T-helper 9 cell (primary cell): ENCODE data around the gene CPSF4L.
A peak's percentile ranks its signal among the peaks of the same experiment; 100 is the strongest.
"Not testable (repeated sequence)": the region's sequence is repeated elsewhere in the genome, so short reads cannot be mapped to it uniquely, and the experiment has no call there.

Experiments
- DNase-seq: peaks from one replicate; pipeline ENCODE4 v3.0.0-alpha.2; 2020

The CPSF4L gene

GRCh38 chr17:73267648-73268537, 6.2 kb upstream of the CPSF4L start:
- no peak for DNase-seq

GRCh38 chr17:73266796-73267195, 5.1 kb upstream of the CPSF4L start:
- DNase-seq = no peak

DNA sequence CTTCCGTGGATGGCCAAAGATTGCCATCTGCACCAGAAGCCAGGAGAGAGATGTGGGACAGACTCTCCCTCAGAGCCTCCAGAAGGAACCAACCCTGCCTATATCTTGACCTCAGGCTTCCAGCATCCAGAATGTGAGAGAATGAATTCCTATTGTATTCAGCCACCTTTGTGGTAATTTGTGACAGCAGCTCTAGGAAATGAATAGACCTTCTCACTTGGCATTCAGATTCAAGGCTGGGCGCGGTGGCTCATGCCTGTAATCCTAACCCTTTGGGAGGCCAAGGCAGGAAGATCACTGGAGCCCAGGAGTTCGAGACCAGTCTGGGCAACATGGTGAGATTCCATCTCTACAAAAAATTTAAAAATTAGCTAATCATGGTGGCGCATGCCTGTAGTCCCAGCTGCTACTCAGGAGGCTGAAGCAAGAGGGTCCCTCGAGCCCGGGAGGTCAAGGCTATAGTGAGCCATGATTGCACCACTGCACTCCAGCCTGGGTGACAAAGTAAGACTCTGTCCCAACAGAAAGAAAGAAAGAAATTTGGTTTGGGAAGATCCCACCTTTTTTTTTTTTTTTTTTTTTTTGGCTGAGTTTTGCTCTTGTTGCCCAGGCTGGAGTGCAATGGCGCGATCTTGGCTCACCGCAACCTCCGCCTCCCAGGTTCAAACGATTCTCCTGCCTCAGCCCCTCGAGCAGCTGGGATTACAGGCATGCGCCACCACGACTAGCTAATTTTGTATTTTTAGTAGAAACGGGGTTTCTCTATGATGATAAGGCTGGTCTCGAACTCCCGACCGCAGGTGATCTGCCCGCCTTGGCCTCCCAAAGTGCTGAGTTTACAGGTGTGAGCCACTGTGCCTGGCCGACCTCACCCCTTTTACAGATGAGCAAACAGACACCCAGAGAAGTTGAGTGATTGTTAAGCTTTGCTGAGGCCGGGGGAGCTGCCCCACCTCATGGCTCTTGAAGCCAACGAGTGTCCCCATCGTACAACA, 4.3 kb upstream of the CPSF4L start:
- no peak for DNase-seq

- DNase-seq = not testable (repeated sequence)
Measured at GRCh38 chr17:73264448-73264847, 2.8 kb upstream of the CPSF4L start.

DNA sequence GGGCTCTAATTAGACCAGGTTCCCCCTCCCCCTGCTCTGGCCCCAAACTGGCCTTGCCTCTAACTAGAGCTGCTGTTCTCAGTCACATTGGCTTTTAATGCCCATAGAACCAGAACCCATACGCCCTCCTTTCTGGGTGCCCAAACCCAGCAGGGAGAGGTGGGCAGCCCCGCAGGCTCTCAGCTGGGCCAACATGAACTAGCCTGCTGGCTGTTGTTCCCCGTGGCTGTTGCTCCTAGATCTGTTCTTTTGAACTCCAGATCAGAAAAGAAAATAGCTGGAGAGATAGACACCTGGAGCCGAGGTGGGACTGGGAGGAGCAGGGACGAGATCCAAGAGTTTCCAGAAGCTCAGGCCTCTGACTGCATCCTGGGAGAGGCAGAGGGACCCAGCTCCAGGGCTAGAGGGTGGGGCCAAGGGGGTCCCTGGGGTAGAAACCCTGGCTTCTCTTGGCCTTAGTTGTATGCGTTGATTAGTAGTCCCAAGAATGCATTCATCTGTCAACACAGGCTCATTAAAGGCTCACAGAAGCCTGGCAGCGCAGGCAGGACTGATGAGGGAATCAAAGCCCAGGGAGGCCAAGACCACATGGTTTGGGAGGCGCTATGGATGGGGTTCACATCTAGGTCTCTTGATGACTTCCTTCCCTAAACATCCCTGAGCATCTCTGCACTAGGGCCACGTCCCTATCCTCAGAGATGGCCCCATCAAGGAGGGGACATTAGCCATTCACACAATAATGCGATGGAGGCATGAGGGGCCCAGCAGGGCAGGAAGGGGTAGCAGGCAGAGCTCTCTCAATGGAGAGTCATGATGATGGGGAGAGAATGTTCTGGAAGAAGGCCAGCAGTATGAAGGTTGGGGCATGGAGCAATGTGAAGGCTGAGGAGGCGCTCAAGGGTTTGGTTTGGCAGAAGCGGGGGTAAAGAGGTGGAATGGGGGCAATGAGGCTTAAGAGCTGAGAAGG, 1.3 kb upstream of the CPSF4L start:
- no peak for DNase-seq

- DNase-seq = no peak
Measured at GRCh38 chr17:73261952-73262675, 434 bp upstream of the CPSF4L start.

DNA sequence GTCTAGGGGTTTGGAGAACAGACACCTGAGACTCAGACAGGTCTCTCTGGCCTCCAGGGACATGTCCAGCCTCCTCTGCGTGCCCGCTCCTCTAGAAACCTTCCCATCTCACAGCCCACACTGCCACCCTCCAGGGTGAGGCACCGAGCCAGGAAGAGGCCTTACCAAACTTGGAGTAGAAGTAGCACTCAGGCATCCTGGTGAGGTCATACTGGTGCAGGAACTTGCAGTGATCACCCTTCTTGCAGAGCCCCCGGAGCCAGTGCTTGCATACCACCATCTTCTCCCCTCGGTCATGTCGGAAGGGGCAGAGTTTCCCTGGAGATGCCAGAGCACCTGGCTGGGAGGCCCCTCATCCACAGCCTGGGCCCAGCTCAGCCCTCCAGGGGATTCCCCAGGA, 4.2 kb downstream of the CPSF4L start:
- no peak for DNase-seq

DNA sequence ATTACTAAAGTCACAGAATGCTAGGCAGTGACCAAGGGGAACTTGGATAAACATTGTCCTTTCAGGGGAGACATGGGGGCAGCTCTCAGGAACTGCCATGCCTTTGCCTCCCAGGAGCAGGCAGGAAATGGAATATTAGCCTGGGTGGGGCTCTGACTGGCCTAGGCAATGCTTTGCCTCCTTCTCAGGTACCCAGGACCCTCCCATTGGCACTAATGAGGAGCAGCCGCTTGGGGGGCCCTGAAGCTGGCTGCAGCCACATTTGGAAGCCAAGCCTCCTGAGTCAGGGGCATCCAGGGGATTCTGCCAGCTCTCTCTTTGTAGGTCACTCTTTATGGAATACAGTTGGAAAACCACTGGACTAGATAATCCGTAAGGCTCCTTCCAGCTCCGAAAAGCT, 5.5 kb downstream of the CPSF4L start:
- DNase-seq = no peak

- peak; percentile 52 for DNase-seq
Measured at GRCh38 chr17:73255671-73256181, 6.0 kb downstream of the CPSF4L start.

GRCh38 chr17:73251871-73252270, 9.8 kb downstream of the CPSF4L start:
- DNase-seq = no peak

DNA sequence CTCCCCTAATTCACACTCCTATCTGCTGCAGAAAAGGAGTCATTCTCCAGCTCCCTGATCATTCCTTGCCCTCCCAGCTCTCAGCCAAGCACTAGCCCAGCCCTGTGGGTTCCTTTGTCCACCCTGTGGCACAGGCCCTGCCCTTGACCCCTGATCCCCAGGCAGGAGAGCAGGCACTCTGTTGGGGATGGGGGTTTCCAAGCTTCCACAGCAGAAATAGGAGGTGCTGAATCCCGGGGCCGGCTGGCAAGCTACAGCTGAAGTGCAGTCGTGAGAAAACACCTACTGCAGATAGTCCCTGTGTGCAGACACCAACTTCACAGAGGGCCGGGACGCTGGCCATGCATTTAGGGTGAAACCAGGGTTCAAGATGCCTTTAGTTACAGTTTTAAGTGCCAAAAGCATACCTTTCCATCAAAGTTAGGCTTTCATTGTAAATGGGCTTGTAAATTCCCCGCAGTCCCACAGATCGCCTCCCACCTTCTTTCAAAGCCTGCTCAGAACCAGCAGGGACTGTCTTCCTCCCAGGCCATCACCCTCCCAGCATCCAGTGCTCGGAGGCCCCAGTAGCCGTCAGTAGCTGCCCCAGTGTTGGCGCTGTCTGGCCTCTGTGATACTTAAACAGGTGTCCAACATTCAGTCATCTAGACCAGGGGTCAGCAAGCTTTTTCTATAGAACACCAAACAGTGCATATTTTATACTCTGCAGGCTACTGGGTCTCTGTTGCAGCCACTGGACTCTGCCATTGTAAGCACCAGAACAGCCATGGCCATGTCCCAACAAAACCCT, 10.6 kb downstream of the CPSF4L start:
- DNase-seq = no peak

DNA sequence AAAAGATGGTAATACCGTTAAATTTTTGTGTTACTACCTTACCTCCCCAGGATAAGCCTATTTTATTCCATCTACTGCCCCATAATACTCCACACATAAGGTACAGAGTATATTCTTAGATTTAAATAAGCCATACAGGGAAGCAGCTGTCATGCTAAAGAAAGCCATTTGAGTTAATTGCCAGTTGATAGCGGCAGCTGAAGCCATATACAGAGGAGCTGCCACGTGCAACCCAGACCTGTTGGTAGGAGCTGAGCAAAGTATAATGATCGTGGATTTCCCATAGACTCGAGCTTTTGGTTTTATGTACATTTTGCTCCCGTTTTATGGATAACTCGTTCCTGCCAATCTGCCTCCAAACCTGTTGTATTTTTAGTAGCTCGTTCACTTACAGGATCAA, 12.0 kb downstream of the CPSF4L start:
- DNase-seq = no peak

GRCh38 chr17:73248532-73248931, 13.1 kb downstream of the CPSF4L start:
- DNase-seq = no peak

DNA sequence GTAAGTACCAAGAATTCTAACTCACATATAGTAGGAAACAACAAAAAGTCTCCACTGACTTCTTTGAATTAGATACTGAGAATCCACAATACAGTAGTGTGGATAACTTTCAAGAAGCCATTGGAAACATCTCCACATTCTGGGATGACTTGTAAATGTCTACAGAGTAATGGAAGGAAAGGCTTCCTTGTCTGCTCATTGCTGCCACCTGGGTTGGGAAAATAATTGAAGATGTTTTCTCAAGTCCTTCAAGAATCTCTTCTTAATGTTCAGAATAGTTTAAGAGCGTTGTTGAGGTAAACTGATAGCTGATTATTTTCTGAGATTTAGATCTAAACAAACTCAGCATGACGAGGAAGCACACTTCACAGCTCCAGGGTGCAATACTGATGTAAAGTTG, 14.0 kb downstream of the CPSF4L start:
- DNase-seq = no peak

- no peak for DNase-seq
Measured at GRCh38 chr17:73240561-73240960, 21.1 kb downstream of the CPSF4L start.

- no peak for DNase-seq
Measured at GRCh38 chr17:73237714-73238113, 24.0 kb downstream of the CPSF4L start.

DNA sequence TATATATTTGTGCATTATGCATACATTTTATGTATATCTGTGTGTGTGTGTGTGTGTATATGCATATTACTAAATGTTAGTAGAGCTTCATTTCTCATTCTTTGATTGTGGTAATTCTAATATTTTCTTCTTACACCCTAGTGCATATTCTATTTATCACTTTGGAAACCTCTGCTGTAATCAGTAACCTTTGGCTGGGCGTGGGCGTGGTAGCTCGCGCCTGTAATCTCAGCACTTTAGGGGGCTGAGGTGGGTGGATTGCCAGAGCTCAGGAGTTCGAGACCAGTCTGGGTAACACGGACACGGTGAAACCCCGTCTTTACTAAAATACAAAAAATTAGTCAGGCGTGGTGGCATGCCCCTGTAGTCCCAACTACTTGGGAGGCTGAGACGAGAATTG, 26.9 kb downstream of the CPSF4L start:
- DNase-seq = no peak

- peak; percentile 9 for DNase-seq
Measured at GRCh38 chr17:73232587-73233373, 28.9 kb downstream of the CPSF4L start.

GRCh38 chr17:73231841-73232586, 29.7 kb downstream of the CPSF4L start:
- DNase-seq = peak; percentile 93
